H9 (cell line): Measurements from ENCODE around the gene DUSP16. TPM values are rescaled to one million over a fixed set of nuclear protein-coding genes. Genes with fewer than 3 reads are reported as not detected.
A peak's percentile ranks its signal among the peaks of the same experiment; 100 is the strongest.

ENCODE experiments used
- DNase-seq: peaks from one replicate; pipeline ENCODE4 v3.0.0-alpha.2; 2017
- H2AFZ ChIP-seq: one replicate; pipeline ENCODE4 v1.6.1; 2013; ENCODE audit warnings: mild to moderate bottlenecking, low read length, control low read depth, moderate library complexity
- H2AK5ac ChIP-seq: 2 replicates; pipeline ENCODE4 v1.6.1; 2013; ENCODE audit warnings: low read length, control low read depth, mixed read lengths; ENCODE audit not compliant: insufficient read length
- H2BK120ac ChIP-seq: one replicate; pipeline ENCODE4 v1.6.1; 2013; ENCODE audit warnings: low read depth, mild to moderate bottlenecking, low read length, control low read depth, inconsistent platforms; ENCODE audit not compliant: poor library complexity, severe bottlenecking
- H2BK12ac ChIP-seq: 2 replicates; pipeline ENCODE4 v1.6.1; 2013; ENCODE audit warnings: low read length, control low read depth, mixed read lengths, low read depth; ENCODE audit not compliant: insufficient read length
- H2BK15ac ChIP-seq: 2 replicates; pipeline ENCODE4 v1.6.1; 2013; ENCODE audit warnings: low read depth, low read length, control low read depth
- H2BK20ac ChIP-seq: one replicate; pipeline ENCODE4 v1.6.1; 2013; ENCODE audit warnings: low read depth, mild to moderate bottlenecking, low read length, control low read depth, inconsistent platforms; ENCODE audit not compliant: poor library complexity, severe bottlenecking
- H2BK5ac ChIP-seq: 2 replicates; pipeline ENCODE4 v1.6.1; 2013; ENCODE audit warnings: low read length, control low read depth, mixed read lengths; ENCODE audit not compliant: insufficient read length
- H3K14ac ChIP-seq: 2 replicates; pipeline ENCODE4 v1.6.1; 2013; ENCODE audit warnings: low read length, control low read depth; ENCODE audit not compliant: insufficient read depth
- H3K18ac ChIP-seq: 2 replicates; pipeline ENCODE4 v1.6.1; 2013; ENCODE audit warnings: low read depth, mild to moderate bottlenecking, mixed read lengths, low read length, control low read depth; ENCODE audit not compliant: insufficient read length
- H3K23ac ChIP-seq: 2 replicates; pipeline ENCODE4 v1.6.1; 2013; ENCODE audit warnings: low read length, control low read depth, mixed read lengths, low read depth; ENCODE audit not compliant: insufficient read length
- H3K23me2 ChIP-seq: 2 replicates; pipeline ENCODE4 v1.6.1; 2013; ENCODE audit warnings: low read depth, mild to moderate bottlenecking, mixed read lengths, low read length, control low read depth; ENCODE audit not compliant: insufficient read length, poor library complexity, severe bottlenecking
- H3K27ac ChIP-seq: 2 replicates; pipeline ENCODE4 v1.5.1; 2013; ENCODE audit warnings: low read length, control low read depth, mixed read lengths, low read depth; ENCODE audit not compliant: insufficient read length
- H3K27me3 ChIP-seq: 2 replicates; pipeline ENCODE4 v1.6.1; 2013; ENCODE audit warnings: low read length, control low read depth, inconsistent platforms; ENCODE audit not compliant: insufficient read depth
- H3K4ac ChIP-seq: 2 replicates; pipeline ENCODE4 v1.6.1; 2013; ENCODE audit warnings: low read depth, mild to moderate bottlenecking, control low read depth, inconsistent platforms, low read length, moderate library complexity
- H3K4me1 ChIP-seq: 2 replicates; pipeline ENCODE4 v1.6.1; 2013; ENCODE audit warnings: low read length, control low read depth, inconsistent platforms; ENCODE audit not compliant: insufficient read depth
- H3K4me2 ChIP-seq: 2 replicates; pipeline ENCODE4 v1.6.1; 2013; ENCODE audit warnings: low read length, control low read depth, mixed read lengths; ENCODE audit not compliant: insufficient read length, insufficient read depth
- H3K56ac ChIP-seq: 2 replicates; pipeline ENCODE4 v1.6.1; 2013; ENCODE audit warnings: low read depth, mild to moderate bottlenecking, mixed read lengths, low read length, control low read depth; ENCODE audit not compliant: insufficient read length
- H3K79me1 ChIP-seq: 2 replicates; pipeline ENCODE4 v1.6.1; 2013; ENCODE audit warnings: low read depth, mild to moderate bottlenecking, moderate library complexity, low read length, control low read depth, inconsistent platforms; ENCODE audit not compliant: insufficient read depth, poor library complexity, severe bottlenecking
- H3K79me2 ChIP-seq: 2 replicates; pipeline ENCODE4 v1.6.1; 2013; ENCODE audit warnings: low read length, control low read depth, inconsistent platforms; ENCODE audit not compliant: insufficient read depth
- H3K9ac ChIP-seq: 2 replicates; pipeline ENCODE4 v1.6.1; 2013; ENCODE audit warnings: low read length, control low read depth, mixed read lengths; ENCODE audit not compliant: insufficient read length; ENCODE audit errors: extremely low read depth
- H3K9me3 ChIP-seq: one replicate; pipeline ENCODE4 v1.6.1; 2013; ENCODE audit warnings: low read depth, low read length, inconsistent platforms; ENCODE audit not compliant: control insufficient read depth
- H3T11ph ChIP-seq: one replicate; pipeline ENCODE4 v1.6.1; 2013; ENCODE audit warnings: mild to moderate bottlenecking, low read length, control low read depth, inconsistent platforms
- H4K20me1 ChIP-seq: one replicate; pipeline ENCODE4 v1.6.1; 2013; ENCODE audit not compliant: control insufficient read depth, insufficient read length, insufficient read depth
- H4K5ac ChIP-seq: 2 replicates; pipeline ENCODE4 v1.6.1; 2013; ENCODE audit warnings: low read depth, mild to moderate bottlenecking, mixed read lengths, low read length, control low read depth; ENCODE audit not compliant: insufficient read length
- H4K8ac ChIP-seq: replicated peaks from 2 replicates; pipeline ENCODE4 v1.6.1; 2013; ENCODE audit warnings: low read length, control low read depth, mixed read lengths, low read depth; ENCODE audit not compliant: insufficient read length
- H4K91ac ChIP-seq: 2 replicates; pipeline ENCODE4 v1.6.1; 2013; ENCODE audit warnings: low read depth, mild to moderate bottlenecking, moderate library complexity, mixed read lengths, low read length, control low read depth; ENCODE audit not compliant: insufficient read length
- H3K27ac Mint-ChIP-seq, 3 experiments: 2 replicates in 2 of 3; 3 replicates in 1 of 3; pipeline ENCODE4 v1.8.0; 2020 to 2021; ENCODE audit warnings: mixed read lengths in 3 of 3, mild to moderate bottlenecking in 1 of 3, moderate library complexity in 1 of 3
- H3K27me3 Mint-ChIP-seq: 2 replicates; pipeline ENCODE4 v1.8.0; 2021; ENCODE audit warnings: low read depth, mild to moderate bottlenecking, moderate library complexity, mixed read lengths
- H3K36me3 Mint-ChIP-seq, 3 experiments: 2 replicates in 2 of 3; 3 replicates in 1 of 3; pipeline ENCODE4 v1.8.0; 2020 to 2021; ENCODE audit warnings: low read depth in 3 of 3, mixed read lengths in 3 of 3; ENCODE audit not compliant: insufficient read depth in 1 of 3
- H3K4me1 Mint-ChIP-seq, 2 experiments: 2 replicates each; pipeline ENCODE4 v1.8.0; 2020; ENCODE audit warnings: mixed read lengths in 2 of 2
- H3K4me3 Mint-ChIP-seq, 2 experiments: 2 replicates in 1 of 2; 3 replicates in 1 of 2; pipeline ENCODE4 v1.8.0; 2020 to 2021; ENCODE audit warnings: mild to moderate bottlenecking in 2 of 2, mixed read lengths in 2 of 2, moderate library complexity in 1 of 2
- H3K9me3 Mint-ChIP-seq, 2 experiments: 2 replicates in 1 of 2; 3 replicates in 1 of 2; pipeline ENCODE4 v1.8.0; 2020; ENCODE audit warnings: mild to moderate bottlenecking in 2 of 2, mixed read lengths in 2 of 2, moderate library complexity in 1 of 2
- CTCF ChIP-seq: fragments of 200-600 bp; sonication (generic); conservative IDR thresholded peaks from 3 replicates; pipeline ENCODE4 v1.8.0; 2021; ENCODE audit warnings: antibody characterized with exemption, mild to moderate bottlenecking
- WGBS: extraction: QIAGEN DNeasy Blood & Tissue Kit; methylation state at CpG from one replicate; pipeline ENCODE4 v1.1.7; 2013; ENCODE audit warnings: missing lambda C conversion rate, low lambda C conversion rate, mixed read lengths; ENCODE audit not compliant: insufficient read length; ENCODE audit errors: extremely low coverage; 5-methylcytosine and 5-hydroxymethylcytosine counted together
- total RNA-seq: library from RNA; stranded (reverse); gene quantifications from 2 replicates; pipeline ENCODE4 v1.2.1, GENCODE V29; 2021

DUSP16 gene
- total RNA-seq, 1 experiment from 2014 or later, result 64.0 TPM

DNA sequence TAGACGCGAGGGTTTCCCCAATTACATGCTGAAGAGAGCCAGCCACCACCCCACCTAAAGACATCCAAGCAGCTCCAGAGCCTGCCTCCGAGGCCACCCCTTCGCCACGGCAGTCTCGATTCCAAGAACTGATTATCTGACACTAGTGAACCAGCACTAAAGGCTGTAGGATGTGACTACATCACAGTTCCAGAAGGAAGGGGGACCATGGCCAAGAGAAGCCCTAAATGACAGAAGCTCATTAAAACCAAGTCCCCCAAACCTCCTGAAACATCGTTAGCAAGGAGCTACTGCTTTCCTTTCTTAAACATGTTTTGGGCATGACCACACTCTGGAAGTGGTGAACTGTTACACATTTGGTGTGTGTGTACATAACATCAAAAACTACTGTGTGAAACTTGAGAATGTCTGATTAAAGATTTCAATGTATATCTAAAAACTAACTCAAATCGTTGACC, 88.2 kb downstream of the DUSP16 start:
- Histone ChIP-seq H3K4me2 (no peak overlapping the region), H3K79me1 (no peaks in the 10 kb centered on the region), H3K27me3 (no peaks in the 10 kb centered on the region), H4K8ac (no peak overlapping the region), H2BK15ac (no peak overlapping the region), H4K20me1 (no peaks in the 10 kb centered on the region), H2AK5ac (no peak overlapping the region), H3K4me1 (no peaks in the 10 kb centered on the region; the same call in 1 of the 2 replicates), H3K14ac (no peak overlapping the region), H3K18ac (no peak overlapping the region), H3T11ph (no peak overlapping the region), H3K23me2 (no peaks in the 10 kb centered on the region), H3K4ac (no peak overlapping the region), H3K9me3 (no peaks in the 10 kb centered on the region), H2AFZ (no peak overlapping the region), H2BK5ac (no peak overlapping the region), H3K56ac (no peak overlapping the region), H3K27ac (no peak overlapping the region), H3K23ac (no peak overlapping the region), H4K5ac (no peak overlapping the region), H3K79me2 (no peaks in the 10 kb centered on the region), H2BK12ac (no peak overlapping the region), H4K91ac (no peak overlapping the region), H2BK120ac (no peak overlapping the region), H2BK20ac (no peak overlapping the region), H3K9ac (no peak overlapping the region)
- no peak for DNase-seq
- H3K4me3 Mint-ChIP-seq, result no peak overlapping the region
- peaks cover 12 to 17% of the 10 kb centered on the region in 2 experiments for H3K9me3 Mint-ChIP-seq
- H3K27me3 Mint-ChIP-seq, result no peaks in the 10 kb centered on the region; the same call in 1 of the 2 replicates
- WGBS, result no CpG with 5 or more reads among the region's 8 CpGs
- H3K27ac Mint-ChIP-seq, result peak overlapping the region in 2 of 3 experiments; percentile 42 to 75; a peak in 4 of 7 replicates
- TF ChIP-seq CTCF, result no peak
- H3K36me3 Mint-ChIP-seq, result peaks cover 42 to 73% (median 58%) of the 10 kb centered on the region in 3 experiments
- H3K4me1 Mint-ChIP-seq, result peaks cover 3 to 17% of the 10 kb centered on the region in 2 experiments; a peak in 3 of 4 replicates
